Measurements from ENCODE around the gene NRN1. TPM values are rescaled to one million over a fixed set of nuclear protein-coding genes. Genes with fewer than 3 reads are reported as not detected.

Gene NRN1
- total and polyA plus RNA-seq, 10 of the 15 experiments (the other 5 are each of a cell fraction or from before 2014, with no cell fraction given), result 0.13 to 22.6 (median 0.23) TPM; not detected in 1

DNA sequence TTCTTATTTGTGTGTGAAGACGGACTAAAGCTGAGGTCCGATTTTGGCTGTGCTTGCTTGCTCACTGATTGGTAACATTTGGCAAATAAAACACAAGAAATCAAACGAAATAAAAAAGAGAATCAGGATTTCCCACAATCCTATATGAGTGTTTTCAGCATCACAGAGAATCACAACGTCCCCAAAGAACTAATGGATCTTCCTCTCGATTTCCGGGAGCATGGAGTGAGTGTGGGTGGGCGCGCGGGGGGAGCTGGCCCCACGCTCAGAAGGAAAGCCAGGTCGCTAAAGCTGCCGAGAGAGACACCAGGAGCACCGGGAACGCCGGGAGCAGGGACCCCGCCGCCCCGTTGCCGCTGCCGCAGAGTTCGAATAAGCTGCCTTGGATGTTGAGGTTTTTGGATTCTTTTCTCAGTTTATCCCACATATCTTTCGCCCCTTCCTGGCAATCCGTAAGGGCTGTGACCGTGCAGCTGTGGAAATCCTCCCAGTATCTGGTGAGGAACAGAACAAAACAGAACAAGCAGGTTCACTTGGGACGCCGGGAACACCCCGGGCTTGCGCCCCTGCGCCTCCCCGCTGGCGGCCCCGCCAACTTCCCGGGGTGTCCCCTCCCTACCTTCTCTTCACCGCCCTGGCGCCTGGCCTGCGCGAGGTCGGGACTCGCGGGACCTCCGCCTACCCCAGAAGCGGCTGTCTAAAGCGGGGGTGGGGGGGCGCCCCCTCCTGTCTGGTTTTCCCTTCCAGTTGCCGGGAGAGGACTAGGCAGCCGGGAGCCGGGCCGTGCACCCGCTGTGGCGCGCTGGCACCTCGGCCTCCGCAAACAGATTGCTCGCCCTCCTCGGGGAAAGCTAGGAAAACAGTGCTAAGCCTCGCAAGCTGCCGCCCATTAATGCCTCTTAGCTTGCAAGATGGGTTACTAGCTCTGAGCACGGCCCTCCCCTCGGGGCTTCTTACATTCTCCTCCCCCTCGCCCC, 7.7 kb downstream of the NRN1 start:
- H3K9me3 ChIP-seq (replicated peaks; ENCODE audit: control insufficient read depth, insufficient read depth, low read length), result peaks cover 21% of the 10 kb centered on the region; the same call in 2 of the 3 replicates
- no TSS peak for BruUV-seq (replicated peaks)
- in situ Hi-C loops (cut with MboI), result no loop called here
- intact Hi-C loops (cut with micrococcal nuclease; ENCODE audit: unreplicated experiment), result no loop called here
- FAIRE-seq (no peak), DNase-seq (ENCODE audit: low read depth, low spot score) (no peak), ATAC-seq (no peak)
- no peak overlapping the region for H3K27ac ChIP-seq (ENCODE audit: control insufficient read depth, insufficient read depth)
- TF ChIP-seq PKNOX1 (IDR thresholded peaks at IDR 0.05) (no peak), SUZ12 (IDR thresholded peaks at IDR 0.05; ENCODE audit: unreplicated experiment) (peak; percentile 67)
- H3K4me2 ChIP-seq (ENCODE audit: control insufficient read depth, insufficient read depth), result peak overlapping the region; percentile 25; the same call in 1 of the 2 replicates
- H3K79me2 ChIP-seq (ENCODE audit: control insufficient read depth, insufficient read depth, low read length), result no peaks in the 10 kb centered on the region
- H3K4me1 ChIP-seq (ENCODE audit: control insufficient read depth, insufficient read depth, low read length), result no peaks in the 10 kb centered on the region; the same call in 1 of the 2 replicates
- peaks cover 35 to 63% of the 10 kb centered on the region in 2 experiments for H3K27me3 ChIP-seq (replicated peaks in 1 of 2; ENCODE audit: control insufficient read depth in 2 of 2, insufficient read depth in 2 of 2, low read length in 1 of 2)
- H3K9ac ChIP-seq (ENCODE audit: control insufficient read depth, insufficient read depth, low read length), result no peak overlapping the region
- CTCF ChIA-PET, result interaction anchor here (0.9 to 2.2 kb wide), 3 partner anchors 8 to 528 kb away, joined by 4 to 7 read pairs (median 6); partner anchors contain the start of gene NRN1
- H2AFZ ChIP-seq (ENCODE audit: control insufficient read depth, low read depth, low read length), result no peak overlapping the region
- SMC1A ChIA-PET (ENCODE audit: uncharacterized antibody, unreplicated experiment), result interaction anchor here (1.2 kb wide), 1 partner anchor 13 kb away, joined by 3 read pairs; no protein-coding TSS in a partner anchor
- POLR2A ChIA-PET, result no interaction called here
- no peak overlapping the region for H3K4me3 ChIP-seq
- 33% methylated on average over 60 of the region's 60 CpGs for WGBS (ENCODE audit: insufficient coverage, insufficient replicate concordance, low lambda C conversion rate, missing lambda C conversion rate)
- H4K20me1 ChIP-seq (ENCODE audit: control insufficient read depth, insufficient read depth), result no peaks in the 10 kb centered on the region
- RAD21 ChIA-PET (ENCODE audit: unreplicated experiment), result no interaction called here
- no peaks in the 10 kb centered on the region for H3K36me3 ChIP-seq (ENCODE audit: control insufficient read depth in 2 of 2, insufficient read depth in 2 of 2, low read length in 1 of 2)

DNA sequence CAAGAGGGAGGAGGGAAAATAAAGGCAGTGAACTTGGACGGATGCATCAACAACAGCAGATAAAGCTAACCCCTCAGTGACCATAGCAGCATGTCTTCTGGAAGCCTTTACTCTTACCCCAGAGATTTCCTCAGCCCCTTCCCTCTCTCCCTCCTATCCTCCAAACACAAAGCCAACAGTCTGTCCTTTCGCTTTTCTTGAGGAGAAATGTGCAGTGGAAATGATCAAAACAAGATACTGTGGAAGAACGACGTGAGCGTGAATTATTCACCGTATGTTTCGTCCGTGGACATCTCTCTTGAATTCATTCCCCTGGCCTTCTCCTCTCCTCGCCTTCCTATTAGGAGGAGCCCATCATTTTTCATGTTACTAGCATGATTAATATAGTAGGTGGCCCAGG, 8.5 kb downstream of the NRN1 start:
- no peak for DNase-seq (ENCODE audit: low read depth, low spot score)
- no TSS peak for BruUV-seq (replicated peaks)
- in situ Hi-C loops (cut with MboI), result no loop called here
- peaks cover 21% of the 10 kb centered on the region; the same call in 2 of the 3 replicates for H3K9me3 ChIP-seq (replicated peaks; ENCODE audit: control insufficient read depth, insufficient read depth, low read length)
- no peaks in the 10 kb centered on the region for H3K79me2 ChIP-seq (ENCODE audit: control insufficient read depth, insufficient read depth, low read length)
- no peak for ATAC-seq
- H4K20me1 ChIP-seq (ENCODE audit: control insufficient read depth, insufficient read depth), result no peaks in the 10 kb centered on the region
- H3K4me3 ChIP-seq, result no peak overlapping the region
- no peaks in the 10 kb centered on the region; the same call in 1 of the 2 replicates for H3K4me1 ChIP-seq (ENCODE audit: control insufficient read depth, insufficient read depth, low read length)
- RAD21 ChIA-PET (ENCODE audit: unreplicated experiment), result interaction anchor here (1.4 kb wide), 1 partner anchor 10 kb away, joined by 3 read pairs; no protein-coding TSS in a partner anchor
- CTCF ChIA-PET, result interaction anchor here (0.9 to 2.2 kb wide), 3 partner anchors 9 to 527 kb away, joined by 4 to 7 read pairs (median 6); partner anchors contain the start of gene NRN1
- 81% methylated on average over 9 of the region's 9 CpGs for WGBS (ENCODE audit: insufficient coverage, insufficient replicate concordance, low lambda C conversion rate, missing lambda C conversion rate)
- peaks cover 30 to 61% of the 10 kb centered on the region in 2 experiments for H3K27me3 ChIP-seq (replicated peaks in 1 of 2; ENCODE audit: control insufficient read depth in 2 of 2, insufficient read depth in 2 of 2, low read length in 1 of 2)
- no peaks in the 10 kb centered on the region for H3K36me3 ChIP-seq (ENCODE audit: control insufficient read depth in 2 of 2, insufficient read depth in 2 of 2, low read length in 1 of 2)
- no peak overlapping the region for H3K4me2 ChIP-seq (ENCODE audit: control insufficient read depth, insufficient read depth)
- no peak for FAIRE-seq
- H3K9ac ChIP-seq (ENCODE audit: control insufficient read depth, insufficient read depth, low read length), result no peak overlapping the region
- intact Hi-C loops (cut with micrococcal nuclease; ENCODE audit: unreplicated experiment), result no loop called here
- SMC1A ChIA-PET (ENCODE audit: uncharacterized antibody, unreplicated experiment), result interaction anchor here (0.8 to 1.6 kb wide), 3 partner anchors 10 to 12 kb away, joined by 3 to 4 read pairs (median 3); no protein-coding TSS in a partner anchor
- H3K27ac ChIP-seq (ENCODE audit: control insufficient read depth, insufficient read depth), result no peak overlapping the region
- POLR2A ChIA-PET, result no interaction called here
- no peak overlapping the region for H2AFZ ChIP-seq (ENCODE audit: control insufficient read depth, low read depth, low read length)
- TF ChIP-seq DPF2 (IDR thresholded peaks at IDR 0.05) (no peak), NFYA (IDR thresholded peaks at IDR 0.05; ENCODE audit: borderline replicate concordance, low read depth, low read length) (no peak), TARDBP (IDR thresholded peaks at IDR 0.05; ENCODE audit: borderline replicate concordance) (no peak), MTA3 (IDR thresholded peaks at IDR 0.05; ENCODE audit: borderline replicate concordance, low read length) (no peak), PKNOX1 (IDR thresholded peaks at IDR 0.05) (no peak), BMI1 (IDR thresholded peaks at IDR 0.05; ENCODE audit: borderline replicate concordance) (no peak), ZSCAN29 (IDR thresholded peaks at IDR 0.05) (no peak), ETV6 (conservative IDR thresholded peaks at IDR 0.05 in 1 of 2, IDR thresholded peaks at IDR 0.05 in 1 of 2; ENCODE audit: borderline replicate concordance in 1 of 2, low read depth in 1 of 2) (no peak), CREM (IDR thresholded peaks at IDR 0.05; ENCODE audit: low read depth) (no peak), POLR2AphosphoS2 (IDR thresholded peaks at IDR 0.05; ENCODE audit: low read depth, low read length) (no peak), SREBF2 (IDR thresholded peaks at IDR 0.05; ENCODE audit: low read length) (no peak), SMAD5 (IDR thresholded peaks at IDR 0.05; ENCODE audit: low read depth) (no peak), PAX8 (IDR thresholded peaks at IDR 0.05) (no peak)
